Measurements from ENCODE around the gene WBP4. TPM values are rescaled to one million over a fixed set of nuclear protein-coding genes. Genes with fewer than 3 reads are reported as not detected.

WBP4 gene
- total and polyA plus RNA-seq, 4 donors = 3.9 to 6.8 (median 5.5) TPM

DNA sequence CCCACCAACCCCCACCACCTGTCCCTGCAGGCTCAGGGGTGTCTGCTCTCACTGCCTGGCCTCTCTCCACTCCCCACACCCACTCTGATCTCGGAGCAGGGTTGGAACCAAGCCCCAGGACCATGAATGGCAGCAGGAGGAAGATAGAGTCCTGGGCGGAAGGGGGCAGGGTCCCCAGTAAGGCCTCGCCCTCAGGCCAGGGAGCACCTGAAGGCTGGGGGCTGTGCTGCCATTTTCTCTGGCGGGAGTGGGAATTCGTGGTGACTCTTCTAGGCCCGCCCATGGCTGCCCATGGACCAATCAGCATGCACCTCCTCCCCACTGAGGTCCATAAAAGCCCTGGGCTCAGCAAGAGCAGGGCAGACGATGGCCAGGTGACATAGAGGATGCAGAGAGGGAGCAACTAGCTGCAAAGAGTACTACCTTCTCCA lies 46.3 kb downstream of the WBP4 start (continued):
- TF ChIP-seq, protein P1, sequence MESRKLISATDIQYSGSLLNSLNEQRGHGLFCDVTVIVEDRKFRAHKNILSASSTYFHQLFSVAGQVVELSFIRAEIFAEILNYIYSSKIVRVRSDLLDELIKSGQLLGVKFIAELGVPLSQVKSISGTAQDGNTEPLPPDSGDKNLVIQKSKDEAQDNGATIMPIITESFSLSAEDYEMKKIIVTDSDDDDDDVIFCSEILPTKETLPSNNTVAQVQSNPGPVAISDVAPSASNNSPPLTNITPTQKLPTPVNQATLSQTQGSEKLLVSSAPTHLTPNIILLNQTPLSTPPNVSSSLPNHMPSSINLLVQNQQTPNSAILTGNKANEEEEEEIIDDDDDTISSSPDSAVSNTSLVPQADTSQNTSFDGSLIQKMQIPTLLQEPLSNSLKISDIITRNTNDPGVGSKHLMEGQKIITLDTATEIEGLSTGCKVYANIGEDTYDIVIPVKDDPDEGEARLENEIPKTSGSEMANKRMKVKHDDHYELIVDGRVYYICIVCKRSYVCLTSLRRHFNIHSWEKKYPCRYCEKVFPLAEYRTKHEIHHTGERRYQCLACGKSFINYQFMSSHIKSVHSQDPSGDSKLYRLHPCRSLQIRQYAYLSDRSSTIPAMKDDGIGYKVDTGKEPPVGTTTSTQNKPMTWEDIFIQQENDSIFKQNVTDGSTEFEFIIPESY (IDR thresholded peaks at IDR 0.05) = no peak

DNA sequence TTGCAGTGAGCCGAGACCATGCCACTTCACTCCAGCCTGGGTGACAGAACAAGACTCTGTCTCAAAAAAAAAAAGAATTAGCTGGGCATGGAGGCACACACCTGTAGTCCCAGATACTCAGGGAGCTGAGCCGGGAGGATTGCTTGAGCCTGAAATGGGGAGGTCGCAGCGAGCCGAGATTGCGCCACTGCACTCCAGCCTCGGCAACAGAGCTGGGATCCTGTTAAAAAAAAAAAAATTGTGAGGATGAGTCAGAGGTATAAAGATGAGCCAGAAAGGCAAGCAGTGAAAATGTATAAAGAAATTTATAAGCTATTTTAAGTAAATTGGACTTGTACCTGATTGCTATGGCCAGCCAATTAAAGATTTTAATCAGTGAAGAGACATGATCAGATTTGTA lies 50.1 kb downstream of the WBP4 start:
- 92% methylated on average over 7 of the region's 7 CpGs for WGBS
- no peak for TF ChIP-seq NR2F2 (IDR thresholded peaks at IDR 0.05)
- no peak for TF ChIP-seq HNF4G (IDR thresholded peaks at IDR 0.05)
- TF ChIP-seq, protein P2, sequence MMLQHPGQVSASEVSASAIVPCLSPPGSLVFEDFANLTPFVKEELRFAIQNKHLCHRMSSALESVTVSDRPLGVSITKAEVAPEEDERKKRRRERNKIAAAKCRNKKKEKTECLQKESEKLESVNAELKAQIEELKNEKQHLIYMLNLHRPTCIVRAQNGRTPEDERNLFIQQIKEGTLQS (IDR thresholded peaks at IDR 0.05) = no peak
- TF ChIP-seq SP1 (IDR thresholded peaks at IDR 0.05) = no peak
- TF ChIP-seq, protein P1 (IDR thresholded peaks at IDR 0.05) = no peak
- TF ChIP-seq HNF4A (conservative IDR thresholded peaks at IDR 0.05) = no peak
- no peak for TF ChIP-seq EGR1 (IDR thresholded peaks at IDR 0.05; ENCODE audit: low read depth in 2 of 2)
- TF ChIP-seq YY1 (IDR thresholded peaks at IDR 0.05) = no peak
- no peak for TF ChIP-seq JUND (IDR thresholded peaks at IDR 0.05)
- TF ChIP-seq, protein P3, sequence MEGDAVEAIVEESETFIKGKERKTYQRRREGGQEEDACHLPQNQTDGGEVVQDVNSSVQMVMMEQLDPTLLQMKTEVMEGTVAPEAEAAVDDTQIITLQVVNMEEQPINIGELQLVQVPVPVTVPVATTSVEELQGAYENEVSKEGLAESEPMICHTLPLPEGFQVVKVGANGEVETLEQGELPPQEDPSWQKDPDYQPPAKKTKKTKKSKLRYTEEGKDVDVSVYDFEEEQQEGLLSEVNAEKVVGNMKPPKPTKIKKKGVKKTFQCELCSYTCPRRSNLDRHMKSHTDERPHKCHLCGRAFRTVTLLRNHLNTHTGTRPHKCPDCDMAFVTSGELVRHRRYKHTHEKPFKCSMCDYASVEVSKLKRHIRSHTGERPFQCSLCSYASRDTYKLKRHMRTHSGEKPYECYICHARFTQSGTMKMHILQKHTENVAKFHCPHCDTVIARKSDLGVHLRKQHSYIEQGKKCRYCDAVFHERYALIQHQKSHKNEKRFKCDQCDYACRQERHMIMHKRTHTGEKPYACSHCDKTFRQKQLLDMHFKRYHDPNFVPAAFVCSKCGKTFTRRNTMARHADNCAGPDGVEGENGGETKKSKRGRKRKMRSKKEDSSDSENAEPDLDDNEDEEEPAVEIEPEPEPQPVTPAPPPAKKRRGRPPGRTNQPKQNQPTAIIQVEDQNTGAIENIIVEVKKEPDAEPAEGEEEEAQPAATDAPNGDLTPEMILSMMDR (IDR thresholded peaks at IDR 0.05; ENCODE audit: low read depth, low read length, missing input control) = no peak
- no peak for TF ChIP-seq TAF1 (conservative IDR thresholded peaks at IDR 0.05)
- TF ChIP-seq, protein P4, sequence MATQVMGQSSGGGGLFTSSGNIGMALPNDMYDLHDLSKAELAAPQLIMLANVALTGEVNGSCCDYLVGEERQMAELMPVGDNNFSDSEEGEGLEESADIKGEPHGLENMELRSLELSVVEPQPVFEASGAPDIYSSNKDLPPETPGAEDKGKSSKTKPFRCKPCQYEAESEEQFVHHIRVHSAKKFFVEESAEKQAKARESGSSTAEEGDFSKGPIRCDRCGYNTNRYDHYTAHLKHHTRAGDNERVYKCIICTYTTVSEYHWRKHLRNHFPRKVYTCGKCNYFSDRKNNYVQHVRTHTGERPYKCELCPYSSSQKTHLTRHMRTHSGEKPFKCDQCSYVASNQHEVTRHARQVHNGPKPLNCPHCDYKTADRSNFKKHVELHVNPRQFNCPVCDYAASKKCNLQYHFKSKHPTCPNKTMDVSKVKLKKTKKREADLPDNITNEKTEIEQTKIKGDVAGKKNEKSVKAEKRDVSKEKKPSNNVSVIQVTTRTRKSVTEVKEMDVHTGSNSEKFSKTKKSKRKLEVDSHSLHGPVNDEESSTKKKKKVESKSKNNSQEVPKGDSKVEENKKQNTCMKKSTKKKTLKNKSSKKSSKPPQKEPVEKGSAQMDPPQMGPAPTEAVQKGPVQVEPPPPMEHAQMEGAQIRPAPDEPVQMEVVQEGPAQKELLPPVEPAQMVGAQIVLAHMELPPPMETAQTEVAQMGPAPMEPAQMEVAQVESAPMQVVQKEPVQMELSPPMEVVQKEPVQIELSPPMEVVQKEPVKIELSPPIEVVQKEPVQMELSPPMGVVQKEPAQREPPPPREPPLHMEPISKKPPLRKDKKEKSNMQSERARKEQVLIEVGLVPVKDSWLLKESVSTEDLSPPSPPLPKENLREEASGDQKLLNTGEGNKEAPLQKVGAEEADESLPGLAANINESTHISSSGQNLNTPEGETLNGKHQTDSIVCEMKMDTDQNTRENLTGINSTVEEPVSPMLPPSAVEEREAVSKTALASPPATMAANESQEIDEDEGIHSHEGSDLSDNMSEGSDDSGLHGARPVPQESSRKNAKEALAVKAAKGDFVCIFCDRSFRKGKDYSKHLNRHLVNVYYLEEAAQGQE (IDR thresholded peaks at IDR 0.05) = no peak
- TF ChIP-seq FOXA2 (IDR thresholded peaks at IDR 0.05) = no peak
- TF ChIP-seq RXRA (IDR thresholded peaks at IDR 0.05) = no peak
- no peak for TF ChIP-seq GABPA (IDR thresholded peaks at IDR 0.05 in 1 of 2, conservative IDR thresholded peaks at IDR 0.05 in 1 of 2)
- no peak for TF ChIP-seq RAD21 (IDR thresholded peaks at IDR 0.05)
- TF ChIP-seq, protein P5, sequence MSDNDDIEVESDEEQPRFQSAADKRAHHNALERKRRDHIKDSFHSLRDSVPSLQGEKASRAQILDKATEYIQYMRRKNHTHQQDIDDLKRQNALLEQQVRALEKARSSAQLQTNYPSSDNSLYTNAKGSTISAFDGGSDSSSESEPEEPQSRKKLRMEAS (IDR thresholded peaks at IDR 0.05) = no peak
- TF ChIP-seq FOXA1 (IDR thresholded peaks at IDR 0.05) = no peak
- Histone ChIP-seq H3K36me3 (ENCODE audit: control insufficient read depth in 4 of 4, insufficient read depth in 3 of 4, low read depth in 1 of 4, low read length in 3 of 4) (no peaks in the 10 kb centered on the region), H3K4me1 (ENCODE audit: control insufficient read depth in 4 of 4, insufficient read depth in 4 of 4, low read length in 3 of 4) (no peaks in the 10 kb centered on the region), H3K27me3 (ENCODE audit: control insufficient read depth in 4 of 4, insufficient read depth in 4 of 4, low read length in 3 of 4) (no peaks in the 10 kb centered on the region), H3K27ac (ENCODE audit: low read depth in 1 of 2, low read length in 2 of 2) (no peak overlapping the region), H3K9ac (ENCODE audit: low read depth in 1 of 2, low read length in 2 of 2) (no peak overlapping the region), H3K9me3 (ENCODE audit: control insufficient read depth in 4 of 4, low read length in 3 of 4) (no peaks in the 10 kb centered on the region), H3K4me3 (ENCODE audit: low read depth in 1 of 3, low read length in 3 of 3) (no peak overlapping the region)
- no peak for DNase-seq (ENCODE audit: low spot score)
